HG03442 (cell line): ENCODE results near the gene ZNF268.
"Not testable (repeated sequence)": the region's sequence is repeated elsewhere in the genome, so short reads cannot be mapped to it uniquely, and the experiment has no call there.

Experiments
- ATAC-seq: cut with Tn5 transposase; IDR thresholded peaks from one replicate; pipeline ENCODE4 v1.9.1; 2021; ENCODE audit warnings: mild to moderate bottlenecking, moderate library complexity; ENCODE audit not compliant: unreplicated experiment

ZNF268 gene

GRCh38 chr12:133226690-133227089 lies 45.4 kb downstream of the ZNF268 start:
- ATAC-seq, result no peak

DNA sequence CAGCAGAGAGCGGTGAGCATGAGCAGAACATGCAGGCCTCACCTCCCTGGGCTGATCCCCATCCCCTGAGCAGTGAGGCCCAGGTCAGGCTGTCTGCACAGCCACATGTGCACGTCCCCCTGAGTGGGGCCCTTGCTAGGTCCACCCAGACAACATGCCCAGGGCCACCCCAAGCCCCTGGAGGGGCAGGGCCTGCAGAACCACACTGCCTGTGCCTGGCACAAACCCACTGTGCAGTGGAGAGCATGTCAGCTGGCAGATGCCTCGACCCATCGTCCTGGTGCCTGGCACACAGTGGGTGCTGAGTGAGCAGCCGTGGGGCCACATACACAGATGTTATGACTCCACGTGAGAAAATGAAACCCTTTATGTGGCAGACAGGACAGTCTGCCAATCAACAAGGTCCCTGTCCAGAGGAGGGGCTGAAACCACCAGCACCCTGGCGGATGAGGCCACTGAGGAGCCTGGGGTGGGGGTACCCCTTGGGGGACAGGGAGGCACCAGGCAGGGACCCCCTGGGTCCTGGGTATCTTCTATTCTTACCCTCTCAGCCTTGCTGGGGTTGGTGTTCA lies 46.1 kb downstream of the ZNF268 start:
- no peak for ATAC-seq

- ATAC-seq, result no peak
Observed at GRCh38 chr12:133231001-133231400, 49.7 kb downstream of the ZNF268 start.

GRCh38 chr12:133233006-133233405 lies 51.7 kb downstream of the ZNF268 start:
- no peak for ATAC-seq

- ATAC-seq, result no peak
Observed at GRCh38 chr12:133233993-133234564, 52.8 kb downstream of the ZNF268 start.

- ATAC-seq, result no peak
Observed at GRCh38 chr12:133234971-133235370, 53.7 kb downstream of the ZNF268 start.

DNA sequence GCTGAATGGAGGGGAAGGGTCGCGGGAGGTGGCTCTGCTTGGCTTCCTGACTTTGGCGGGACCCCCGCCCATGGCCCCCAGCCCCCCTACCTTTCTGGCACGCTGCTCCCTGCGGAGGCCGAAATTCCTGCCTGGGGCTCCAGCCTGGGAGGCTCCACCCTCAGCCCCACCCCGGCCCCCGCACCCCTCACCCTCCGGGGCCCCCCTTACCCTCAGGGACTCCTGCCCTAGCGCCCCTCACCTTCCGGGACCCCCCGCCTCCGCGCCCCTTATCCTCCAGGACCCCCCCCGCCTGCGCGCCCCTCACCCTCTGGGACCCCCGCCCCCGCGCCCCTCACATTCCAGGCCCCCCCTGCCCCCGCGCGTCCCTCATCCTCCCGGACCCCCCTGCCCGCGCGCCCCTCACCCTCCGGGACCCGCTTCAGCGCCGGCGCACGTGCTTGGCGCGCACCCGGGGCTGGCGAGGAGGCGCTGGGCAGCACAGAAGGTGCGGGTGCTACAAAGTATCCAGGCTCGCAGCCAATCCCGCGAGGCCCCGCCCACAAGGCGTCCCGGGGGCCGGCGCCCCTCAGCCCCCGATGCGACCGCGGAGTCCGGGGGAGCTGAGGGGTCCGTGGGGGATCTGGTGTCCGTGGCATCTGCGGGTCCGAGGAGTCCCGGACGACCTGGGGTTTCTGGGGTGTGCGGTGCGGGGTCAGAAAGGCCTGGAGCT lies 54.3 kb downstream of the ZNF268 start, which contains the start of gene ANHX:
Gene ANHX (minus strand): TSS at position 477 of the 712 bp plus-strand sequence. CDS start 1,521 bp downstream, outside the sequence.
- no peak for ATAC-seq

- no peak for ATAC-seq
Observed at GRCh38 chr12:133236144-133236543, 54.8 kb downstream of the ZNF268 start.

DNA sequence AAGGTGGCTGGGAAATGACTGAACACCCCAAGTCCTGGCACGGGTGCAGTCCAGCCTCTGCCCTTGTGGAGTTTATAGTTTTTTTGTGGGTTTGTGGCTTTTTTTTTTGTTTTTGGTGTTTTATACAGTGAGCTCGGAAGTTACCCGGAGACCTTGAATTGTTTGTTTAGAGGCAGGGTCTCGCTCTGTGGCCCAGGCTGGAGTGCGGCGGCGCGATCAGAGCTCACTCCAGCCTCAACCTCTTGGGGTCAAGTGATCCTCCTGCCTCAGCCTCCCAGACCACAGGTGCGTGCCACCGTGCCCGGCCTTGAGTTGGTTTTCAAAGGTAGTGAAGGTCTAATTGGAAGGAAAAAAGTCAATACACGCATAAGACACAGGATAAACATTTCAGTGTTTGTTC lies 55.3 kb downstream of the ZNF268 start:
- ATAC-seq, result no peak

DNA sequence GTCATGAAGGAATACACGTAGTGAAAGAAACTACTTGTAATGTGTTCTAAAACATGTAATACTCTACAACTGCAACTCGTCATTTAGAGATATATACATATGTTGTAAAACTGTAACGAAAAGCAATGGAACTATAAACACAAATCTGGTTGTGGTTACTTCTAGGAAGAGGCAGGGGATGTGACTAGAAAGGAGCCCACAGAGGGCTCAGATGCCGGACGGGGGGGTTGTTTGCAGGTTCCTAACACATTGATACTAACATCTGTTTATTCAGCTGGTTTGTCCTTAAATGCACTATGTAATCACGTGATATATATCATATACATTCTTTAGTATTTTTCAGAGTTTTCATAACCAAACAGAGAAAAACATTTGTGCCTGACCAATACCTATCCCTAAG lies 70.4 kb downstream of the ZNF268 start:
- no peak for ATAC-seq

- not testable (repeated sequence) for ATAC-seq
Observed at GRCh38 chr12:133255833-133256232, 74.5 kb downstream of the ZNF268 start.

DNA sequence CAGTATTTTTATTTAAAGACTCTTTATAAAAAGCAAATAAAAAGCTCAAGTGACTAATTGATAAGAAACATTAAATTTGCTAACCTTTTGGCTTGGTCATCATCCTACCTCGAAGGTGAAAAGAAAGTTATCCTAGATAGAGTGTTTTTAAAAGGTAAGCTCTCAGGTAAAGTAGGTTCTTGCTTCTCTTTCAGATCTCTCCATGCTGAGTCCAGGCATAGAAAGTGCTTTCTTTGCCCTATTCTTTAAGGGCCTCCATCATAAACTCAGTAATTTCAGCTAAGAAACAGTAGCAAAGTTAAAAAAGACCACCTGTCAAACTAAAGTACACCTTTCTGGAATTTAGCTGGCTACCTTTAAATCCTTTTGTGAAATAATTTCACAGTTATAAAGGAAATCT lies 75.0 kb downstream of the ZNF268 start:
- ATAC-seq, result no peak

GRCh38 chr12:133264173-133264572 lies 82.9 kb downstream of the ZNF268 start:
- ATAC-seq, result no peak
